GM19099 (cell line): ENCODE measurements around the gene ECE1.

ENCODE experiments used
- POLR2A ChIP-seq: IDR thresholded peaks from 3 replicates; pipeline ENCODE4 v1.6.1; 2011; ENCODE audit warnings: low read depth; ENCODE audit not compliant: insufficient read length; ENCODE audit errors: extremely low read depth

Gene ECE1

GRCh38 chr1:21289700-21290545, at the start of gene ECE1:
TSS of gene ECE1 (minus strand) at chr1:21290463. CDS start at chr1:21290414, 49 bp downstream.
- no peak for TF ChIP-seq POLR2A

GRCh38 chr1:21339356-21340229, 49.3 kb upstream of the ECE1 start:
- no peak for TF ChIP-seq POLR2A

GRCh38 chr1:21338573-21339355, 48.5 kb upstream of the ECE1 start:
- no peak for TF ChIP-seq POLR2A

- no peak for TF ChIP-seq POLR2A
Observed at GRCh38 chr1:21337928-21338572, 47.8 kb upstream of the ECE1 start.

- no peak for TF ChIP-seq POLR2A
Observed at GRCh38 chr1:21337454-21337927, 47.2 kb upstream of the ECE1 start.

- TF ChIP-seq POLR2A = no peak
Observed at GRCh38 chr1:21337010-21337437, 46.8 kb upstream of the ECE1 start.

GRCh38 chr1:21335750-21336224, 45.5 kb upstream of the ECE1 start:
- TF ChIP-seq POLR2A = no peak

- TF ChIP-seq POLR2A = no peak
Observed at GRCh38 chr1:21335088-21335691, 44.9 kb upstream of the ECE1 start.

- no peak for TF ChIP-seq POLR2A
Observed at GRCh38 chr1:21334214-21335087, 44.2 kb upstream of the ECE1 start.

GRCh38 chr1:21333824-21334213, 43.6 kb upstream of the ECE1 start:
- no peak for TF ChIP-seq POLR2A

- TF ChIP-seq POLR2A = no peak
Observed at GRCh38 chr1:21332554-21333311, 42.5 kb upstream of the ECE1 start.
